ENCODE results near the gene FKBP5. TPM values are rescaled to one million over a fixed set of nuclear protein-coding genes. Genes with fewer than 3 reads are reported as not detected.

FKBP5 gene
- total RNA-seq, 1 experiment from 2014 or later, result 12.4 TPM

- TF ChIP-seq EZH2phosphoT487 (IDR thresholded peaks at IDR 0.05; ENCODE audit: borderline replicate concordance, low read length) (no peak), CTCF (conservative IDR thresholded peaks at IDR 0.05; ENCODE audit: low read depth, low read length) (no peak), EZH2 (IDR thresholded peaks at IDR 0.05; ENCODE audit: low read length, unreplicated experiment) (no peak)
- no peaks in the 10 kb centered on the region for H3K79me2 ChIP-seq (ENCODE audit: low read length)
- intact Hi-C loops (cut with micrococcal nuclease), result loop anchor here (2.0 kb wide), 1 partner anchor 39 kb away; the partner anchor contains the start of gene FKBP5
- H2AFZ ChIP-seq (ENCODE audit: low read length), result peak overlapping the region; percentile 88
- ATAC-seq, result peak; percentile 44
- H3K9me2 ChIP-seq (replicated peaks; ENCODE audit: low read length), result no peaks in the 10 kb centered on the region
- H3K4me2 ChIP-seq (ENCODE audit: low read length), result peak overlapping the region; percentile 86
- no peaks in the 10 kb centered on the region for H4K20me1 ChIP-seq (ENCODE audit: low read length)
- H3K9ac ChIP-seq (ENCODE audit: low read length), result 0 out of 2 replicates have a peak overlapping the region, but pooled peaks have one; percentile 1
- POLR2A ChIA-PET (ENCODE audit: unreplicated experiment), result no interaction called here
- CTCF ChIA-PET, result interaction anchor here (0.6 to 1.5 kb wide), 3 partner anchors 9 to 41 kb away, joined by 4 to 5 read pairs (median 4); partner anchors contain the start of gene ARMC12
- H3K4me3 ChIP-seq (ENCODE audit: low read length), result peak overlapping the region; percentile 77
- no peaks in the 10 kb centered on the region for H3F3A ChIP-seq (ENCODE audit: low read length, unreplicated experiment)
- no TSS peak for BruUV-seq (replicated peaks)
- DNase-seq, result peak; percentile 38
- peaks cover 23% of the 10 kb centered on the region for H3K4me1 ChIP-seq (ENCODE audit: insufficient read depth, low read length)
- H3K9me3 ChIP-seq (ENCODE audit: low read length), result no peaks in the 10 kb centered on the region
- H3K27me3 ChIP-seq (ENCODE audit: low read length), result no peaks in the 10 kb centered on the region
- no peaks in the 10 kb centered on the region for H3K36me3 ChIP-seq (ENCODE audit: low read depth, low read length)
- H3K27ac ChIP-seq (ENCODE audit: low read length), result no peak overlapping the region
These were observed 38.7 kb upstream of the FKBP5 start for GRCh38 chr6:35727231-35727934.

- peaks cover 19% of the 10 kb centered on the region for H3K4me1 ChIP-seq (ENCODE audit: insufficient read depth, low read length)
- H3K27ac ChIP-seq (ENCODE audit: low read length), result no peak overlapping the region
- no peak for ATAC-seq
- intact Hi-C loops (cut with micrococcal nuclease), result loop anchor here (2.0 kb wide), 1 partner anchor 37 kb away; the partner anchor contains the start of gene FKBP5
- no TSS peak for BruUV-seq (replicated peaks)
- no peak overlapping the region for H2AFZ ChIP-seq (ENCODE audit: low read length)
- no peak for DNase-seq
- no peaks in the 10 kb centered on the region for H3K36me3 ChIP-seq (ENCODE audit: low read depth, low read length)
- H3K9me2 ChIP-seq (replicated peaks; ENCODE audit: low read length), result no peaks in the 10 kb centered on the region
- no peak overlapping the region for H3K4me3 ChIP-seq (ENCODE audit: low read length)
- H3K9ac ChIP-seq (ENCODE audit: low read length), result no peak overlapping the region
- H3K9me3 ChIP-seq (ENCODE audit: low read length), result no peaks in the 10 kb centered on the region
- ChIA-PET POLR2A (ENCODE audit: unreplicated experiment) (interaction anchor here (0.6 kb wide), 1 partner anchor 1390 kb away, joined by 4 read pairs; no protein-coding TSS in a partner anchor), CTCF (no interaction called here)
- no peaks in the 10 kb centered on the region for H4K20me1 ChIP-seq (ENCODE audit: low read length)
- H3K4me2 ChIP-seq (ENCODE audit: low read length), result no peak overlapping the region
- H3K27me3 ChIP-seq (ENCODE audit: low read length), result no peaks in the 10 kb centered on the region
- no peaks in the 10 kb centered on the region for H3K79me2 ChIP-seq (ENCODE audit: low read length)
- TF ChIP-seq EZH2phosphoT487 (IDR thresholded peaks at IDR 0.05; ENCODE audit: borderline replicate concordance, low read length) (no peak), CTCF (conservative IDR thresholded peaks at IDR 0.05; ENCODE audit: low read depth, low read length) (no peak), EZH2 (IDR thresholded peaks at IDR 0.05; ENCODE audit: low read length, unreplicated experiment) (no peak)
- H3F3A ChIP-seq (ENCODE audit: low read length, unreplicated experiment), result no peaks in the 10 kb centered on the region
These were observed 37.2 kb upstream of the FKBP5 start for GRCh38 chr6:35725721-35726438.

All from PC-3 (cell line).